Measurements from ENCODE around the gene RTF1.

The RTF1 gene

DNA sequence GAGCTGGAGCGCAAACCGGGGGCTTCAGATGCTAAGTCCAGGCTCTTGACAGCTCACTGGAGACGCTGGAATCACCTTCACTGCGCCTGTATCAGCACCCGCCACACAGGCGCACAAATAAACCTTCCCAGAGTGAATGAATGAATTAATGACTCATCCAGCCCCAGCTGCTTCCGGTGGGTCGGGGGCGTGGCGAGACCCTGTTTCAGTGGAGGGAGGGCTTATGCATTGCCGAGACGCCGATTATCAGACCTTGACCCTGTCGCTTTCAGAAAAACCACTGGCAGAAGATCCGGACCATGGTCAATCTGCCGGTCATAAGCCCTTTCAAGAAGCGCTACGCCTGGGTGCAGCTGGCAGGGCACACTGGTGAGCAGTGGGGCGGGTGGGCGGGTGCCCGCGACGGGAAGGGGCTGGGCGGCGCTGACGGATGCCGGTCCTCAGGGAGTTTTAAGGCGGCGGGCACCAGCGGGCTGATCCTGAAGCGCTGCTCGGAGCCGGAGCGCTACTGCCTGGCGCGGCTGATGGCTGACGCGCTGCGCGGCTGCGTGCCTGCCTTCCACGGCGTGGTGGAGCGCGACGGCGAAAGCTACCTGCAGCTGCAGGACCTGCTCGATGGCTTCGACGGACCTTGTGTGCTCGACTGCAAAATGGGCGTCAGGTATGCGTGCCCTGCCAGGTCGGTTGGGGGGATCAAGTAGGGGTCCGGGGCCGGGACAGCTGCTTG is 84.5 kb downstream of the RTF1 start:
- H3K4me1 ChIP-seq (ENCODE audit: insufficient read depth, low read length): no peaks in the 10 kb centered on the region; the same call in 1 of the 2 replicates
- no peaks in the 10 kb centered on the region for H3K9me3 ChIP-seq (ENCODE audit: control insufficient read depth, insufficient read depth, low read length)
- H3K36me3 ChIP-seq (ENCODE audit: insufficient read depth, low read length): no peaks in the 10 kb centered on the region
- peak overlapping the region; percentile 19; the same call in 1 of the 2 replicates for H3K9ac ChIP-seq (ENCODE audit: low read depth, low read length)

GRCh38 chr15:41501931-41502794 is 85.3 kb downstream of the RTF1 start:
- no peaks in the 10 kb centered on the region for H3K9me3 ChIP-seq (ENCODE audit: control insufficient read depth, insufficient read depth, low read length)
- H3K36me3 ChIP-seq (ENCODE audit: insufficient read depth, low read length): no peaks in the 10 kb centered on the region
- no peaks in the 10 kb centered on the region for H3K4me1 ChIP-seq (ENCODE audit: insufficient read depth, low read length)
- H3K9ac ChIP-seq (ENCODE audit: low read depth, low read length): peak overlapping the region; percentile 35; the same call in 1 of the 2 replicates

GRCh38 chr15:41502795-41503668 is 86.1 kb downstream of the RTF1 start:
- no peaks in the 10 kb centered on the region for H3K9me3 ChIP-seq (ENCODE audit: control insufficient read depth, insufficient read depth, low read length)
- H3K4me1 ChIP-seq (ENCODE audit: insufficient read depth, low read length): no peaks in the 10 kb centered on the region
- no peaks in the 10 kb centered on the region for H3K36me3 ChIP-seq (ENCODE audit: insufficient read depth, low read length)
- peak overlapping the region; percentile 35 for H3K9ac ChIP-seq (ENCODE audit: low read depth, low read length)

DNA sequence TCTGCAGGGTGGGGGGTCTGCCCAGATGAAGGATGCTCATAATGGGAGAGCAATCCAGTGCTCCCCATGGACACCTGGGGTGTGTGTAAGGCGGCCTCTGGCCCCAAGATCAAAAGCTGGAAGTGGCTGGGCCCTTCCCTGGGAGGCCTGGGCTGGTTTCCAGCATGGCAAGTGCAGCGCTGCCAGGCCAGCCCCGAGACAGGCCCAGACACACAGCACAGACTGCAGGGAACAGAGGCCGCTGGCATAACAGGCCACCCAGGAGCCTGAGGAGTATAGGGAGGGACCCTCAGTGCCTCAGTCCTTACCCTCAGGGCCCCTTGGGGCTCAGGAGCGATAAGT is 86.7 kb downstream of the RTF1 start:
- no peak overlapping the region for H3K9ac ChIP-seq (ENCODE audit: low read depth, low read length)
- no peaks in the 10 kb centered on the region for H3K4me1 ChIP-seq (ENCODE audit: insufficient read depth, low read length)
- H3K36me3 ChIP-seq (ENCODE audit: insufficient read depth, low read length): no peaks in the 10 kb centered on the region
- H3K9me3 ChIP-seq (ENCODE audit: control insufficient read depth, insufficient read depth, low read length): no peaks in the 10 kb centered on the region

DNA sequence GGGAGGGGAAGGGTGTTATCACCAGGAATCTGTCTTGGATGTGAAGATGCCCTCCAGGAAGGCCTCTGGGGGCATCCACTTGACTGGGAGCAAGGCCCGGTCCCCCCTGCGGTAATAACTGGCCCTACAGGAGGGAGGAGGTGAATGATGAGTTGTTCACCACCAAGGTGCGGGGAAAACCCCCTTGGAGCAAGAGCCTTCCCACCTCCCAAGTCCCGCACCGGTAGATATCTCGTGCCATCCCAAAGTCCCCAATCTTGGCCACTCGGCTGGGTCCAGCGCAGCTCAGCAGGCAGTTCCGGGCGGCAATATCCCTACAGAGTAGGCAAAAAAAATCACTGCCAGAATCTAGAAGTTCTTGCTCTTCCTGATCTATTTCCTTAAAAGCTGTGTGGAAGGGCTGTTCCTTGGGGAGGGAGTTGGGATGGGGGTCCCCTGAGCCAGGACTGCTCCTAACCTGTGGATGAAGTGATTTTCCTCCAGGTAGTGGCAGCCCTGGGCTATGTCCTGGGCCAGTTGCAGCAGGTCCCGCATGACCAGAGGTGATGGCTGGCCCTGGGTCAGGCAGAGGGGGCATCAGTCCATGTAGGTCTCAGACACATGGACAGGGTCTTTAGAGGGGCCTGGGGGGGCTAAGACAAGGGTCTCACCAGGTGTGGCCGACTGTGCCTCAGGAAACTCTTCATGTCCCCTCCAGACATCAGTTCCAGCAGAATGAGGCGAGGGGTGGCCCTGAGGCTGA is 88.0 kb downstream of the RTF1 start:
- H3K36me3 ChIP-seq (ENCODE audit: insufficient read depth, low read length): no peaks in the 10 kb centered on the region
- H3K9me3 ChIP-seq (ENCODE audit: control insufficient read depth, insufficient read depth, low read length): no peaks in the 10 kb centered on the region
- H3K4me1 ChIP-seq (ENCODE audit: insufficient read depth, low read length): no peaks in the 10 kb centered on the region
- no peak overlapping the region for H3K9ac ChIP-seq (ENCODE audit: low read depth, low read length)

DNA sequence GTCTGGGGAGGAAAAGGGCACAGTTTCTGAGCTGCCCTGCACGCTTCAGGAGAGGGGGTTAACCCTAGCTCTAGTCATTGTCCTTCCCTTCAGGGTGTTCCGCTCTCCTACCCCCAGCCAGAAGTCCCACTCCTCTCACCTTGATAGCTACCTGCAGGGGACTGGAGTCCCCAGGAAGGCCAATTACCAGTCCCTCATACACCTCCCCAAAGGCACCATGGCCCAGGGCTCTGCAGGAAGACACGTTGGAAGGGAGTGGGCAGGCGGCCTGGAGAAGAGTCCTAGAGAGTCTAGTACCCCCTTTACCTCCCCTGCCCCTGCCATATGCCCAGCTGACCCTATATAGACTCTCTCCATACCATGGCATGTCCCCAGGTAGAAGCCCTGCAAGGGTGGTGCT is 88.9 kb downstream of the RTF1 start:
- H3K9me3 ChIP-seq (ENCODE audit: control insufficient read depth, insufficient read depth, low read length): no peaks in the 10 kb centered on the region
- H3K4me1 ChIP-seq (ENCODE audit: insufficient read depth, low read length): no peaks in the 10 kb centered on the region
- no peaks in the 10 kb centered on the region for H3K36me3 ChIP-seq (ENCODE audit: insufficient read depth, low read length)
- H3K9ac ChIP-seq (ENCODE audit: low read depth, low read length): no peak overlapping the region

GRCh38 chr15:41506796-41507341 is 90.0 kb downstream of the RTF1 start:
- Histone ChIP-seq H3K36me3 (ENCODE audit: insufficient read depth, low read length) (no peaks in the 10 kb centered on the region), H3K9me3 (ENCODE audit: control insufficient read depth, insufficient read depth, low read length) (no peaks in the 10 kb centered on the region), H3K4me1 (ENCODE audit: insufficient read depth, low read length) (no peaks in the 10 kb centered on the region), H3K9ac (ENCODE audit: low read depth, low read length) (no peak overlapping the region)

DNA sequence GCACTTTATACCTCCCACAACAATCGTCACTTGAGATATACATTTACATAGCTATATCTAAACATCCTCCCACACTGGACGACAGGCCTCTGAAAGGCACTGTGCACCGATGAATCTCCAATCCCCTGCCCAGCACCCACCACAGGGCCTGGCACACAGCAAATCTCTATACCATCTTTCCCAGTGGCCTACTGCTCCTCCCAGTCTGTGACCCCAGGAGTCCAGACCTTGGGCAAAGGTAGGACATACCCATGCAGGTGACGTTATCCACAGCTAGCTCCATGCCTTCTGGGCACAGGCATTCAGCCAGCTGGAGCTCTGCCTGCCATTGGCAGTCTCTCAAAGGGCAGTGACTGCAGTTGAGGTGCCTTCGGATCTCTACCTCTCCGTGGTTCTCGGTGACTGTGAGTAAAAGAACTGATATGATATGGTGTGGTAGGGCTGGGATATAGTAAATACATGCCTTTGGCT is 91.0 kb downstream of the RTF1 start:
- no peak overlapping the region for H3K9ac ChIP-seq (ENCODE audit: low read depth, low read length)
- no peaks in the 10 kb centered on the region for H3K4me1 ChIP-seq (ENCODE audit: insufficient read depth, low read length)
- H3K9me3 ChIP-seq (ENCODE audit: control insufficient read depth, insufficient read depth, low read length): no peaks in the 10 kb centered on the region
- no peaks in the 10 kb centered on the region for H3K36me3 ChIP-seq (ENCODE audit: insufficient read depth, low read length)

- H3K9me3 ChIP-seq (ENCODE audit: control insufficient read depth, insufficient read depth, low read length): no peaks in the 10 kb centered on the region
- no peaks in the 10 kb centered on the region for H3K36me3 ChIP-seq (ENCODE audit: insufficient read depth, low read length)
- H3K9ac ChIP-seq (ENCODE audit: low read depth, low read length): no peak overlapping the region; the same call in 1 of the 2 replicates
- H3K4me1 ChIP-seq (ENCODE audit: insufficient read depth, low read length): no peaks in the 10 kb centered on the region
Observed at GRCh38 chr15:41510728-41511127, 93.8 kb downstream of the RTF1 start.

GRCh38 chr15:41511331-41511898 is 94.5 kb downstream of the RTF1 start:
- Histone ChIP-seq H3K9ac (ENCODE audit: low read depth, low read length) (peak overlapping the region; percentile 27; the same call in 1 of the 2 replicates), H3K4me1 (ENCODE audit: insufficient read depth, low read length) (no peaks in the 10 kb centered on the region), H3K9me3 (ENCODE audit: control insufficient read depth, insufficient read depth, low read length) (no peaks in the 10 kb centered on the region)

GRCh38 chr15:41511899-41512369 is 95.0 kb downstream of the RTF1 start:
- peak overlapping the region; percentile 33; the same call in 1 of the 2 replicates for H3K9ac ChIP-seq (ENCODE audit: low read depth, low read length)

More at GRCh38 chr15:41511331-41511898, 94.5 kb downstream of the RTF1 start:
- H3K36me3 ChIP-seq (ENCODE audit: insufficient read depth, low read length): no peaks in the 10 kb centered on the region

DNA sequence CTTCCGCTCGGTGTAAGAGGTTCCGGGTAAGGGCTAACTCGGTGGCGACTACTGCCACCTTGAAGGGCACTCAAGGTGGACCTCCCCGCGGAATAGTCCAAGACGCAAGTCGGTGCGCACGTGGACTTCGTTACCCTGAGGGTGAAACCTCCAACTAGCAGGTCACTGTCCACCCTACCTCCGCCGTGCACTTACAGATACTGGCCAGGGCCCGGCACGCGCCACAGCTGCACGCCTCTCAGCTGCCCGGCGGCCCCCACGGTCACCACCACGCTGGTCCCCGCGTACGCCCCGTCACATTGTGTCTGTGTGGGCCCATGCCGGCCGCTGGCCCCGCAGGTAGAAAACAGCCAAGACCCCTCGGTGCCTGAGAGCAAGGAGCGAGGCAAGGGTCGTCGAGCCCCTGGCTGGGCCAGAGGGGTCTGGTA is 95.6 kb downstream of the RTF1 start:
- Histone ChIP-seq H3K9ac (ENCODE audit: low read depth, low read length) (peak overlapping the region; percentile 41; the same call in 1 of the 2 replicates), H3K9me3 (ENCODE audit: control insufficient read depth, insufficient read depth, low read length) (no peaks in the 10 kb centered on the region), H3K4me1 (ENCODE audit: insufficient read depth, low read length) (no peaks in the 10 kb centered on the region), H3K36me3 (ENCODE audit: insufficient read depth, low read length) (no peaks in the 10 kb centered on the region)

More at GRCh38 chr15:41511899-41512369, 95.0 kb downstream of the RTF1 start:
- Histone ChIP-seq H3K4me1 (ENCODE audit: insufficient read depth, low read length) (no peaks in the 10 kb centered on the region), H3K9me3 (ENCODE audit: control insufficient read depth, insufficient read depth, low read length) (no peaks in the 10 kb centered on the region), H3K36me3 (ENCODE audit: insufficient read depth, low read length) (no peaks in the 10 kb centered on the region)

Measured in ES-I3 (cell line).